HL-60 (cell line): ENCODE data around the gene FAM204A.

Experiments
- CTCF ChIP-seq: IDR thresholded peaks from one replicate; pipeline ENCODE4 v1.5.1; 2011; ENCODE audit warnings: low read length, control low read depth, inconsistent platforms; ENCODE audit not compliant: insufficient read depth
- GABPA ChIP-seq: IDR thresholded peaks from 2 replicates; pipeline ENCODE4 v1.6.1; 2012; ENCODE audit warnings: low read depth
- POLR2AphosphoS5 ChIP-seq: IDR thresholded peaks from 2 replicates; pipeline ENCODE4 v1.6.1; 2012; ENCODE audit warnings: low read depth

GRCh38 chr10:118383699-118384098, 41.6 kb upstream of the FAM204A start:
- no peak for TF ChIP-seq CTCF
- no peak for TF ChIP-seq POLR2AphosphoS5
- TF ChIP-seq GABPA: no peak
